Superior temporal gyrus (tissue), 1 donor: Measurements from ENCODE around the gene CD46.
"Not testable (repeated sequence)": the region's sequence is repeated elsewhere in the genome, so short reads cannot be mapped to it uniquely, and the experiment has no call there.

Source experiments
- DNase-seq: peaks from one replicate; pipeline ENCODE4 v3.0.0-alpha.2; 2016; ENCODE audit errors: extremely low spot score

The CD46 gene

GRCh38 chr1:207751463-207751789 is 428 bp upstream of the CD46 start:
- DNase-seq: not testable (repeated sequence)

GRCh38 chr1:207752456-207752998 is 673 bp downstream of the CD46 start:
- no peak for DNase-seq

GRCh38 chr1:207753611-207754010 is 1.8 kb downstream of the CD46 start:
- DNase-seq: no peak

DNA sequence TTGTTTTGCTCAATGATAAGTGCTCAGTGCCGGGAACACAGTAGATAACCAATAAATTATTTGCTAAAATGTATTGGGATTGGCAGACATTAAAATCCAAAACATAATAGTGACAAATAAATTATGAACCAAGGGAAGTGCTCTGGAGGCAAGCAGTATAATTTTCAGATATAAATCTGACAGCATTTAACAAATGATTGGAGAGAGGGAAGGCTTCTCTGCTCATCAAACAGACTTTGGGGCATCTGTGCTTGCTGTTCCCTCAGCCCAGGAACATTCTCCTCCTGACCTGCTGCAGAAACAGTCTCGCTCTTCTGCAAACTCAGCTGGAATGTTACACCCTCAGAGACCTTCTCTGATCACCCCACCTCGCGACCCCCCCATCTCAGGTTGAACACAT is 2.2 kb downstream of the CD46 start:
- no peak for DNase-seq

DNA sequence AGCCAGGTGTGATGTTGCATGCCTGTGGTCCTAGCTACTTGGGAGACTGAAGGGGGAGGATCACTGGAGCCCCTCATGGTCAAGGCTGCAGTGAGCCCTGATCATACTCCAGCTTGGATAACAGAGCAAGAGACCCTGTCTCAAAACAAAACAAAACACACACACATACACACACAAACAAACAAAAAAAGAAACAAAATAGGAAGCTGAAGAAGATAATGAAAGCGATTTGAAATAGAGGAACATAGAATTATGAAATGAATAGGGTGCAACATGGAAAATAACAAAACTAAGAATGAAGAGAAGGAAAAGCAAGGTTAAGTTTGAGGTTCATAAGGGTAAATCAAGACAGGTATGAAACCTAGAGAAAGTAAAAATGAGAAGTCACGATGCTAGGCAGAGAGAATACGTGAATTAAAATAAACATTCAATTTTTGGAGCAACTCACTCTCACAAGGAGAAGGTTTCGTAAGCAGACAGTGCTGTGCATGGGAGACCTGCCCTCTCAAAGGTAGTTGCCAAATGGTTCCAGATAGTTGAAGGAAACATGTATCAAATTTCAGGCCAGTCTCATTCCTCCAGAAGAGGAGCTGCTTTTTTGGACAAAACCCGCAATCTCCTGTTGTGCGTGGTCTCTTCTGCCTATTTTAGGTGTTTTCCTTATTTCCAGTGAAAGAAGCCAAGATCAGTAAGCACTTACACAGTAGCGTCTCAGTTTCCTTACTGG is 3.3 kb downstream of the CD46 start:
- no peak for DNase-seq

GRCh38 chr1:207755846-207756693 is 4.2 kb downstream of the CD46 start:
- no peak for DNase-seq

DNA sequence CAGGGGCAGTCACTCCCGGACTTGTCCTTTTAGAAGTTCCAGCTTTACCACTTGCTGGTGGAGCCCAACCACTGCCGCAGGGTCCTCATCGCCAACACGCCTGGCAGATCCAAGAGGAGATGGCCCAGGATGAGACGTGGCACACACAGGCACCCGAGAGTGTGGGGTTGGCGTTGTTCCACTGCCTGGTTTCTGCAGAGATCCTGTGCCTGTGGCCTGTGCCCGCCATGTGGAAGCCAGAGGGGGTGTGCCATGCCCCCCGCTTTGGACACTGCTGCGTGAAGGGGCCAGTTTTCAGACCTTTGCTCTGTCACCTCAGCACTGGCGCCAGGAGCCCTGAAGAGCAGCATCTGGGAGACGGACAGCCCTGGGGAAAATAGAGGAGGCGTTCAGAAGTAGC is 10.8 kb downstream of the CD46 start:
- DNase-seq: no peak

GRCh38 chr1:207763091-207763490 is 11.2 kb downstream of the CD46 start:
- no peak for DNase-seq

GRCh38 chr1:207763972-207764371 is 12.1 kb downstream of the CD46 start:
- DNase-seq: no peak

- no peak for DNase-seq
These were observed 14.7 kb downstream of the CD46 start for GRCh38 chr1:207766569-207766968.

- not testable (repeated sequence) for DNase-seq
These were observed 18.7 kb downstream of the CD46 start for GRCh38 chr1:207770514-207770913.

DNA sequence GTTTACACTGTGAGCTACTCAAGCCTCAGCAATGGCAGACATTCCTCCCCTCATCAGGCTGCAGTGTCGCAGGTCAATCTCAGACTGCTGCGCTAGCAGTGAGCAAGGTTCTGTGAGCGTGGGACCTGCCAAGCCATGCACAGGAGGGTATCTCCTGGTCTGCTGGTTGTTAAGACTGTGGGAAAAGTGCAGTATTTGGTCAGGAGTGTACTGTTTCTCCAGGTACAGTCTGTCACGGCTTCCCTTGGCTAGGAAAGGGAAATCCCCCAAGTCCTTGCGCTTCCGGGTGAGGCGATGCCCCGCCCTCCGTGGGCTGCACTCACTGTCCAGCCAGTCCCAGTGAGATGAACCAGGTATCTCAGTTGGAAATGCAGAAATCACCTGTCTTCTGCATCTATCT is 24.2 kb downstream of the CD46 start:
- not testable (repeated sequence) for DNase-seq

- DNase-seq: not testable (repeated sequence)
These were observed 25.6 kb downstream of the CD46 start for GRCh38 chr1:207777412-207777811.

GRCh38 chr1:207779008-207779407 is 27.2 kb downstream of the CD46 start:
- no peak for DNase-seq

DNA sequence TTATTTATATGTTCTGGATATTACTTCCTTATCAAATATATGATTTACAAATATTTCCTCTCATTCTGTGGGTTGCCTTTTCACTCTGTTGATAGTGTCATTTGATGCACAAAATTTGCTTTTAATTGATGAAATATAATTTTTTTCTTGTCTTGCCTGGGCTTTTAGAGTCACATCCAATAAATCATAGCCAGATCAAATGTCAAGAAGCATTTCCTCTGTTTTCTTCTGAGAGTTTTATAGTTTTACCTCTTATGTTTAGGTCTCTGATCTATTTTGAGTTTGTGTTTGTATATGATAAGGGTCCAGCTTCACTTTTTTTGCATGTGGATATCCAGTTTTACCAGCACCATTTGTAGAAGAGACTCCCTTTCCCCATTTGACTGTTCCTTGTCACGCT is 29.5 kb downstream of the CD46 start:
- no peak for DNase-seq

DNA sequence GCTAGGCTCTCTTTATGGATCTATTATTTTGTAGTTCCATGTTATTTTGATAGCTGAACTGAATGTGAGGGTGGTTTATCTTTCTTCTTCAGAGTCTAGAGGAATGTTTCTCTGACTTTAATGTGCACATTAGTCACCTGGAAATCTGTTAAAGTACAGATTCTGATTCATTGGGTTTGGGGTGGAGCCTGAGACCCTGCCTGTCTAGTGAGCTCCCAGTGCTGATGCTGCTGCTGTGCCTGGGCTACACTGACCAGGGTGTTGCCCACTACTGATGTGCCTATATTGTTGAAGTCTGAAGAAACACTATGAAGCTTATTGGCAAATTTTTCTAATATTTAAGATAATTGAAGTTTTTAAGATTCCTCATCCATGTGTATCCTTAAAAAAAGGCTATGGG is 35.9 kb downstream of the CD46 start:
- DNase-seq: no peak

DNA sequence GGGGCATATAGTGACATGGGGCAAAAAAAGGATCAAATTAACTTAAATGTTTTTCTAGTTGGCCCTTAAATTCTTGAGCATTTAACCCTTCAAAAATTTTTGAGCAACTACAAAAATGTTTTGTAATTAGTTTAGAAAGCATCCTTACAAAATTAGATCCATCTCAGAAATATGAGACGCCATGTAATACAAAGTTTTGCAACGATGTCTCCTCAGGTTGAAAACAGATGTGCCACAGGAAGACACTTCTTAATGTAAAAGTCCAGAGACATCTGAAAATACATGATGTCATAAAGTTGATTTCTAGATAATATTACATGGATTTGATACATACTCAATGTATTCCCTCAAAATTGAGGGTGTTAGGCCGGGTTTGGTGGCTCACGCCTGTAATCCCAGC is 37.5 kb downstream of the CD46 start:
- DNase-seq: no peak

GRCh38 chr1:207789792-207790787 is 38.2 kb downstream of the CD46 start:
- DNase-seq: no peak

DNA sequence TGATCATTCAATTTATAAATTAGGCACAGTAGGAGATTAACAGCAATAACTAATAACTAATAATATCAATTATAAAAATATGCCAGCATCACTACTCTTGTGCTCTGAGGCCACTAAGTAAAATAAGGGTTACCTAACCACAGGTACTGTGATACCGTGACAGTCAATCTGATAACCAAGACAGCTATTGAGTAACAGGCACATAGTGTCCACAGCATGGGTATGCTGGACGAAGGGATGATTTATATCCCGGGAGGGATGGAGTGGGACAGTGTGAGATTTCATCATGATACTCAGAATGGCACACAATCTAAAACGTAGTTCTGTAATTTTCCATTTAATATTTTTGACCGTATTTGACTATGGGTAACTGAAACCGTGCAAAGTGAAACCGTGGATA is 39.4 kb downstream of the CD46 start:
- DNase-seq: no peak

GRCh38 chr1:207793327-207793726 is 41.5 kb downstream of the CD46 start:
- DNase-seq: no peak

DNA sequence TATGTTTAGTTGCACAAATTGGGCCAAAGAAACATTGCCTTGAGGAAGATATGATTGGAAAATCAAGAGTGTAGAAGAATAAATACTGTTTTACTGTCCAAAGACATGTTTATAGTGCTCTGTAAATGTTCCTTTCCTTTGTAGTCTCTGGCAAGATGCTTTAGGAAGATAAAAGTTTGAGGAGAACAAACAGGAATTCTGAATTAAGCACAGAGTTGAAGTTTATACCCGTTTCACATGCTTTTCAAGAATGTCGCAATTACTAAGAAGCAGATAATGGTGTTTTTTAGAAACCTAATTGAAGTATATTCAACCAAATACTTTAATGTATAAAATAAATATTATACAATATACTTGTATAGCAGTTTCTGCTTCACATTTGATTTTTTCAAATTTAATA is 43.0 kb downstream of the CD46 start:
- peak; percentile 8 for DNase-seq
